IMR-90 (cell line): Measurements from ENCODE around the gene DEPDC5. TPM values are rescaled to one million over a fixed set of nuclear protein-coding genes. Genes with fewer than 3 reads are reported as not detected.

Source experiments
- ATAC-seq: fragments of 200-7000 bp; cut with Tn5 transposase; 2 replicates; pipeline ENCODE4 v1.9.1; 2020; ENCODE audit warnings: low read depth, mild to moderate bottlenecking, moderate library complexity
- BruUV-seq: library from RNA; stranded (reverse); fragments of 400-500 nt; replicated peaks from 2 replicates; lab custom pipeline; 2021; lab: Mats Ljungman, UMichigan
- CTCF ChIA-PET: fragments of 300-600 bp; formaldehyde crosslinking; extraction: SDS; loops from one replicate; lab custom pipeline; 2021; ENCODE audit warnings: antibody characterized with exemption; lab: Yijun Ruan, JAX
- POLR2A ChIA-PET: fragments of 300-600 bp; sonication (Branson Sonifier 250); formaldehyde crosslinking; loops from one replicate; lab custom pipeline; 2022; ENCODE audit warnings: antibody characterized with exemption; ENCODE audit not compliant: unreplicated experiment; lab: Charles Lee
- DNase-seq: peaks from one replicate; pipeline ENCODE4 v3.0.0; 2013
- H2AFZ ChIP-seq: replicated peaks from 2 replicates; pipeline ENCODE3; 2013; ENCODE audit warnings: low read length, mild to moderate bottlenecking; ENCODE audit not compliant: poor library complexity
- H2AK5ac ChIP-seq: 2 replicates; pipeline ENCODE4 v1.6.1; 2013; ENCODE audit warnings: low read depth, low read length, inconsistent platforms
- H2AK9ac ChIP-seq: replicated peaks from 2 replicates; pipeline ENCODE3; 2013; ENCODE audit warnings: mild to moderate bottlenecking, low read depth, low read length, moderate library complexity; ENCODE audit not compliant: poor library complexity
- H2BK120ac ChIP-seq: 2 replicates; pipeline ENCODE4 v1.6.1; 2013; ENCODE audit warnings: low read depth, low read length, inconsistent platforms
- H2BK15ac ChIP-seq: 3 replicates; pipeline ENCODE4 v1.6.1; 2013; ENCODE audit warnings: low read depth, low read length, inconsistent platforms
- H2BK20ac ChIP-seq: 2 replicates; pipeline ENCODE4 v1.6.1; 2013; ENCODE audit warnings: low read depth, mild to moderate bottlenecking, inconsistent platforms, low read length, moderate library complexity
- H2BK5ac ChIP-seq: 2 replicates; pipeline ENCODE4 v1.6.1; 2013; ENCODE audit warnings: mild to moderate bottlenecking, low read depth, low read length, inconsistent platforms; ENCODE audit not compliant: poor library complexity, severe bottlenecking
- H3K14ac ChIP-seq: replicated peaks from 2 replicates; pipeline ENCODE4 v1.6.1; 2013; ENCODE audit warnings: low read depth, low read length, inconsistent platforms
- H3K18ac ChIP-seq: 2 replicates; pipeline ENCODE4 v1.6.1; 2013; ENCODE audit warnings: low read depth, low read length, control low read depth
- H3K23ac ChIP-seq: 2 replicates; pipeline ENCODE4 v1.6.1; 2013; ENCODE audit warnings: low read depth, low read length, inconsistent platforms
- H3K27ac ChIP-seq: 2 replicates; pipeline ENCODE4 v1.5.1; 2013; ENCODE audit warnings: mild to moderate bottlenecking, control low read depth, low read length; ENCODE audit not compliant: insufficient read depth
- H3K27me3 ChIP-seq: 2 replicates; pipeline ENCODE4 v1.6.1; 2013; ENCODE audit warnings: low read length; ENCODE audit not compliant: control insufficient read depth, insufficient read depth
- H3K36me3 ChIP-seq: 2 replicates; pipeline ENCODE4 v1.6.1; 2013; ENCODE audit warnings: low read length, mixed read lengths; ENCODE audit not compliant: control insufficient read depth, insufficient read depth
- H3K4ac ChIP-seq: 2 replicates; pipeline ENCODE4 v1.6.1; 2013; ENCODE audit warnings: low read depth, low read length, inconsistent platforms
- H3K4me1 ChIP-seq: 2 replicates; pipeline ENCODE4 v1.6.1; 2013; ENCODE audit warnings: low read length, mixed read lengths; ENCODE audit not compliant: control insufficient read depth, insufficient read depth
- H3K4me2 ChIP-seq: 2 replicates; pipeline ENCODE4 v1.6.1; 2013; ENCODE audit warnings: low read depth, mild to moderate bottlenecking, control low read depth, low read length, moderate library complexity
- H3K4me3 ChIP-seq: 2 replicates; pipeline ENCODE4 v1.5.1; 2013; ENCODE audit warnings: low read depth, mild to moderate bottlenecking, control low read depth, low read length, moderate library complexity; ENCODE audit not compliant: insufficient read depth
- H3K56ac ChIP-seq: 2 replicates; pipeline ENCODE4 v1.6.1; 2013; ENCODE audit warnings: low read length, inconsistent platforms; ENCODE audit not compliant: insufficient read depth; ENCODE audit errors: extremely low read depth
- H3K79me1 ChIP-seq, 2 experiments: 2 replicates each; pipeline ENCODE4 v1.6.1; 2013; ENCODE audit warnings: low read length in 2 of 2, inconsistent platforms in 1 of 2, low read depth in 1 of 2
- H3K9ac ChIP-seq: 2 replicates; pipeline ENCODE4 v1.6.1; 2013; ENCODE audit warnings: low read depth, low read length, control low read depth
- H3K9me1 ChIP-seq: 2 replicates; pipeline ENCODE4 v1.6.1; 2013; ENCODE audit warnings: low read length, inconsistent platforms; ENCODE audit not compliant: insufficient read depth
- H3K9me3 ChIP-seq: 2 replicates; pipeline ENCODE4 v1.6.1; 2013; ENCODE audit warnings: low read length; ENCODE audit not compliant: control insufficient read depth, insufficient read depth
- H4K20me1 ChIP-seq: 2 replicates; pipeline ENCODE4 v1.6.1; 2013; ENCODE audit warnings: low read length, inconsistent platforms; ENCODE audit not compliant: insufficient read depth
- H4K5ac ChIP-seq: 2 replicates; pipeline ENCODE4 v1.6.1; 2013; ENCODE audit warnings: mild to moderate bottlenecking, low read depth, low read length, control low read depth
- H4K8ac ChIP-seq, 2 experiments: 2 replicates each; pipeline ENCODE4 v1.6.1; 2013; ENCODE audit warnings: low read depth in 2 of 2, low read length in 2 of 2, control low read depth in 1 of 2, inconsistent platforms in 1 of 2
- H4K91ac ChIP-seq: 2 replicates; pipeline ENCODE4 v1.6.1; 2013; ENCODE audit warnings: low read depth, low read length, inconsistent platforms; ENCODE audit not compliant: insufficient read depth
- CEBPB ChIP-seq: IDR thresholded peaks from 2 replicates; pipeline ENCODE4 v1.6.1; 2012; ENCODE audit warnings: low read depth, low read length, improper control_type of control experiment
- CTCF ChIP-seq: conservative IDR thresholded peaks from 2 replicates; pipeline ENCODE4 v1.5.1; 2012; ENCODE audit warnings: mild to moderate bottlenecking, low read depth, low read length, improper control_type of control experiment
- ELK1 ChIP-seq: fragments of 150-350 bp; IDR thresholded peaks from 2 replicates; pipeline ENCODE4 v1.6.1; 2016; ENCODE audit warnings: low read depth, mild to moderate bottlenecking, low read length, moderate library complexity, borderline replicate concordance
- MXI1 ChIP-seq: IDR thresholded peaks from 2 replicates; pipeline ENCODE4 v1.6.1; 2012; ENCODE audit warnings: low read depth, mild to moderate bottlenecking, low read length, moderate library complexity, borderline replicate concordance
- NFE2L2 ChIP-seq: fragments of 150-350 bp; IDR thresholded peaks from 2 replicates; pipeline ENCODE4 v1.6.1; 2016; ENCODE audit warnings: low read depth, mild to moderate bottlenecking, low read length
- RAD21 ChIP-seq: IDR thresholded peaks from 2 replicates; pipeline ENCODE4 v1.6.1; 2012; ENCODE audit warnings: low read length, improper control_type of control experiment
- RCOR1 ChIP-seq: IDR thresholded peaks from 2 replicates; pipeline ENCODE4 v1.6.1; 2012; ENCODE audit warnings: mild to moderate bottlenecking, low read length, improper control_type of control experiment; ENCODE audit not compliant: insufficient replicate concordance
- RFX5 ChIP-seq: IDR thresholded peaks from 2 replicates; pipeline ENCODE4 v1.8.0; 2012; ENCODE audit warnings: low read depth, mild to moderate bottlenecking, low read length, moderate library complexity
- SMC3 ChIP-seq: fragments of 150-350 bp; IDR thresholded peaks from 2 replicates; pipeline ENCODE4 v1.6.1; 2016; ENCODE audit warnings: low read depth, mild to moderate bottlenecking, antibody characterized with exemption, low read length, moderate library complexity
- WGBS, 2 experiments: methylation state at CpG; one replicate each; pipeline versions ENCODE4 v1.1.5 to v1.1.7; 2013; ENCODE audit warnings: missing lambda C conversion rate in 2 of 2; ENCODE audit not compliant: insufficient read length in 1 of 2; ENCODE audit errors: extremely low coverage in 2 of 2; 5-methylcytosine and 5-hydroxymethylcytosine counted together
- dilution Hi-C: fragments of 300-500 bp; cut with HindIII; formaldehyde crosslinking; loops from one replicate; pipeline ENCODE4 v1.14.3; 2018; ENCODE audit warnings: low sequenced_read_pairs; ENCODE audit not compliant: unreplicated experiment
- in situ Hi-C: fragments of 300-500 bp; cut with MboI; formaldehyde crosslinking; loops from 3 replicates; pipeline ENCODE4 v1.14.3; 2019; ENCODE audit warnings: low sequenced_read_pairs, inconsistent platforms, mixed read lengths
- intact Hi-C: fragments of 100-400 bp; cut with micrococcal nuclease; formaldehyde crosslinking; loops from 2 replicates; pipeline ENCODE4 v1.10.0; 2022
- polyA plus RNA-seq, 3 experiments: library from polyadenylated mRNA; depleted of rRNA; stranded (reverse); fragments of >200 nt; gene quantifications; 2 replicates each; pipeline ENCODE4 v1.2.3, GENCODE V29; 2012; ENCODE audit warnings: low replicate concordance in 1 of 3
- total RNA-seq: library from RNA; depleted of rRNA; stranded (reverse); fragments of >200 nt; gene quantifications from 2 replicates; pipeline ENCODE4 v1.2.3, GENCODE V29; 2012

Gene DEPDC5
- total and polyA plus RNA-seq, 2 of the 4 experiments (the other 2 are of a cell fraction): 6.6 to 12.9 TPM

- TF ChIP-seq ELK1: no peak
- TF ChIP-seq CTCF: no peak
- no peak for TF ChIP-seq MXI1
Observed at GRCh38 chr22:31898926-31899325, 145.1 kb downstream of the DEPDC5 start (continued).

- Histone ChIP-seq H4K20me1 (no peaks in the 10 kb centered on the region), H4K91ac (no peak overlapping the region), H2BK15ac (no peak overlapping the region), H2AK5ac (no peak overlapping the region), H3K9me3 (no peaks in the 10 kb centered on the region), H2BK120ac (no peak overlapping the region), H3K79me1 (no peaks in the 10 kb centered on the region), H3K4ac (no peak overlapping the region), H2AFZ (no peak overlapping the region), H3K4me2 (no peak overlapping the region), H3K56ac (no peak overlapping the region), H3K27me3 (no peaks in the 10 kb centered on the region), H3K9me1 (peaks cover 4% of the 10 kb centered on the region; the same call in 1 of the 2 replicates), H3K14ac (no peak overlapping the region), H3K9ac (no peak overlapping the region), H3K27ac (no peak overlapping the region), H3K23ac (no peak overlapping the region), H4K5ac (no peak overlapping the region), H4K8ac (no peak overlapping the region), H2BK5ac (no peak overlapping the region), H3K18ac (no peak overlapping the region), H2BK20ac (no peak overlapping the region), H3K4me3 (no peak overlapping the region), H2AK9ac (no peak overlapping the region), H3K4me1 (peaks cover 3% of the 10 kb centered on the region; the same call in 1 of the 2 replicates), H3K36me3 (peaks cover 4% of the 10 kb centered on the region; the same call in 1 of the 2 replicates)
- POLR2A ChIA-PET: no interaction called here
- no peak for DNase-seq
- CTCF ChIA-PET: no interaction called here
- in situ Hi-C loops: no loop called here
- dilution Hi-C loops: no loop called here
- intact Hi-C loops: no loop called here
- no peak for TF ChIP-seq CEBPB
- no peak for TF ChIP-seq RFX5
- TF ChIP-seq SMC3: no peak
- TF ChIP-seq NFE2L2: no peak
- TF ChIP-seq RCOR1: no peak
- TF ChIP-seq RAD21: no peak
- ATAC-seq: no peak
- no CpG with 5 or more reads among the region's 4 CpGs for WGBS, 2 experiments
- no TSS peak for BruUV-seq
Observed at GRCh38 chr22:31899669-31900068, 145.8 kb downstream of the DEPDC5 start.
